H1 (cell line): ENCODE results near the gene CAMKMT. TPM values are rescaled to one million over a fixed set of nuclear protein-coding genes. Genes with fewer than 3 reads are reported as not detected.

Experiments used
- CTCF ChIA-PET: fragments of 300-600 bp; sonication (Branson Sonifier 250); formaldehyde crosslinking; loops from one replicate; lab custom pipeline; 2021; ENCODE audit not compliant: partially characterized antibody; lab: Charles Lee
- POLR2A ChIA-PET: fragments of 300-600 bp; sonication (Branson Sonifier 250); formaldehyde crosslinking; loops from one replicate; lab custom pipeline; 2021; ENCODE audit warnings: inconsistent platforms; ENCODE audit not compliant: partially characterized antibody; lab: Charles Lee
- DNase-seq, 2 experiments: peaks; one replicate each; pipeline versions ENCODE4 v3.0.0 to v3.0.0-alpha.2; 2010 to 2022; ENCODE audit warnings: low spot score in 2 of 2, low read depth in 1 of 2, mixed read lengths in 1 of 2
- FAIRE-seq: peaks from 2 replicates; lab custom pipeline; 2011; peaks lifted over from hg19 to GRCh38; lab: Jason Lieb, UNC
- H2AFZ ChIP-seq: 2 replicates; pipeline ENCODE4 v1.8.1; 2012; ENCODE audit warnings: low read length, inconsistent platforms
- H2AK5ac ChIP-seq: 2 replicates; pipeline ENCODE4 v1.6.1; 2013; ENCODE audit warnings: low read depth, low read length
- H2BK120ac ChIP-seq: replicated peaks from 2 replicates; pipeline ENCODE3; 2013; ENCODE audit warnings: low read depth, low read length, inconsistent platforms
- H2BK12ac ChIP-seq: 2 replicates; pipeline ENCODE4 v1.6.1; 2013; ENCODE audit warnings: low read depth, low read length
- H2BK15ac ChIP-seq: 2 replicates; pipeline ENCODE4 v1.6.1; 2013; ENCODE audit warnings: low read length
- H2BK20ac ChIP-seq: 2 replicates; pipeline ENCODE4 v1.6.1; 2013; ENCODE audit warnings: low read length
- H2BK5ac ChIP-seq: 2 replicates; pipeline ENCODE4 v1.6.1; 2013; ENCODE audit warnings: low read depth, low read length
- H3K14ac ChIP-seq: 2 replicates; pipeline ENCODE4 v1.6.1; 2013; ENCODE audit warnings: inconsistent platforms; ENCODE audit not compliant: insufficient read length
- H3K18ac ChIP-seq: 2 replicates; pipeline ENCODE4 v1.6.1; 2013; ENCODE audit warnings: low read length; ENCODE audit errors: extremely low read depth
- H3K23ac ChIP-seq: 2 replicates; pipeline ENCODE4 v1.6.1; 2013; ENCODE audit warnings: inconsistent platforms; ENCODE audit not compliant: insufficient read length
- H3K23me2 ChIP-seq: 2 replicates; pipeline ENCODE4 v1.6.1; 2013; ENCODE audit warnings: low read depth, low read length
- H3K27ac ChIP-seq: 2 replicates; pipeline ENCODE4 v1.6.1; 2011; ENCODE audit warnings: low read depth, low read length, inconsistent platforms
- H3K27me3 ChIP-seq, 4 experiments: replicated peaks in 1 of 4; 1 replicate in 1 of 4; 2 replicates in 3 of 4; pipeline versions ENCODE4 v1.6.1 to v1.8.1; 2011 to 2013; ENCODE audit warnings: low read length in 3 of 4, mild to moderate bottlenecking in 3 of 4, inconsistent platforms in 2 of 4, mixed read lengths in 2 of 4, moderate library complexity in 1 of 4; ENCODE audit not compliant: control insufficient read depth in 3 of 4, insufficient read depth in 3 of 4; ENCODE audit errors: extremely low read depth in 1 of 4
- H3K36me3 ChIP-seq, 4 experiments: 2 replicates each; pipeline versions ENCODE4 v1.6.1 to v1.8.1; 2011 to 2013; ENCODE audit warnings: mild to moderate bottlenecking in 4 of 4, low read length in 3 of 4, moderate library complexity in 2 of 4, control low read depth in 1 of 4, inconsistent platforms in 1 of 4; ENCODE audit not compliant: insufficient read depth in 4 of 4, control insufficient read depth in 2 of 4
- H3K4ac ChIP-seq: replicated peaks from 2 replicates; pipeline ENCODE3; 2013; ENCODE audit warnings: low read length, low read depth, mixed read lengths, inconsistent platforms; ENCODE audit not compliant: insufficient read length
- H3K4me1 ChIP-seq, 4 experiments: replicated peaks in 1 of 4; 1 replicate in 1 of 4; 2 replicates in 3 of 4; pipeline versions ENCODE4 v1.6.1 to v1.8.1; 2011 to 2013; ENCODE audit warnings: low read length in 3 of 4, inconsistent platforms in 2 of 4, mixed read lengths in 1 of 4; ENCODE audit not compliant: insufficient read depth in 4 of 4, control insufficient read depth in 3 of 4
- H3K4me2 ChIP-seq, 2 experiments: 2 replicates each; pipeline versions ENCODE4 v1.6.1 to v1.8.1; 2011 to 2013; ENCODE audit warnings: low read depth in 2 of 2, low read length in 2 of 2, control low read depth in 1 of 2, inconsistent platforms in 1 of 2, mild to moderate bottlenecking in 1 of 2; ENCODE audit not compliant: insufficient read depth in 1 of 2
- H3K4me3 ChIP-seq, 4 experiments: fragments of 200-600, 300-600 bp in 1 of 4; sonication (generic), shearing (Covaris generic), sonication (Bioruptor Twin) in 1 of 4; 2 replicates each; pipeline versions ENCODE4 v1.5.1 to v1.8.1; 2011 to 2016; ENCODE audit warnings: low read length in 4 of 4, low read depth in 3 of 4, control low read depth in 2 of 4, inconsistent platforms in 2 of 4, mild to moderate bottlenecking in 2 of 4, mixed read lengths in 1 of 4, moderate library complexity in 1 of 4; ENCODE audit not compliant: insufficient read depth in 2 of 4; ENCODE audit errors: extremely low read depth in 1 of 4
- H3K56ac ChIP-seq: replicated peaks from 2 replicates; pipeline ENCODE3; 2013; ENCODE audit warnings: low read depth, mild to moderate bottlenecking, mixed read lengths, low read length, inconsistent platforms; ENCODE audit not compliant: insufficient read length
- H3K79me1 ChIP-seq: 2 replicates; pipeline ENCODE4 v1.6.1; 2013; ENCODE audit warnings: low read depth, low read length, control low read depth
- H3K79me2 ChIP-seq, 2 experiments: 2 replicates each; pipeline versions ENCODE4 v1.6.1 to v1.8.1; 2012 to 2013; ENCODE audit warnings: low read length in 2 of 2, mild to moderate bottlenecking in 2 of 2, inconsistent platforms in 1 of 2; ENCODE audit not compliant: insufficient read depth in 2 of 2, control insufficient read depth in 1 of 2
- H3K9ac ChIP-seq, 4 experiments: replicated peaks in 1 of 4; 1 replicate in 1 of 4; 2 replicates in 3 of 4; pipeline versions ENCODE4 v1.6.1 to v1.8.1; 2011 to 2013; ENCODE audit warnings: low read depth in 3 of 4, low read length in 3 of 4, control low read depth in 2 of 4, mild to moderate bottlenecking in 2 of 4, moderate library complexity in 2 of 4, inconsistent platforms in 1 of 4; ENCODE audit errors: extremely low read depth in 1 of 4
- H3K9me3 ChIP-seq, 2 experiments: 2 replicates each; pipeline versions ENCODE4 v1.6.1 to v1.8.1; 2012 to 2013; ENCODE audit warnings: mild to moderate bottlenecking in 2 of 2, moderate library complexity in 2 of 2, control low read depth in 1 of 2, inconsistent platforms in 1 of 2, low read depth in 1 of 2, low read length in 1 of 2, mixed read lengths in 1 of 2; ENCODE audit not compliant: insufficient read depth in 2 of 2
- H4K20me1 ChIP-seq, 2 experiments: replicated peaks in 1 of 2; 2 replicates each; pipeline versions ENCODE3 to v1.8.1; 2011 to 2013; ENCODE audit warnings: inconsistent platforms in 2 of 2, low read length in 2 of 2, mild to moderate bottlenecking in 1 of 2; ENCODE audit not compliant: insufficient read depth in 2 of 2, control insufficient read depth in 1 of 2
- H4K5ac ChIP-seq: 2 replicates; pipeline ENCODE4 v1.6.1; 2013; ENCODE audit warnings: low read length, low read depth, mixed read lengths, inconsistent platforms; ENCODE audit not compliant: insufficient read length
- H4K8ac ChIP-seq: 2 replicates; pipeline ENCODE4 v1.8.0; 2013; ENCODE audit warnings: mild to moderate bottlenecking, moderate library complexity, low read length, inconsistent platforms; ENCODE audit not compliant: insufficient read depth; ENCODE audit errors: extremely low read depth
- H4K91ac ChIP-seq: replicated peaks from 2 replicates; pipeline ENCODE3; 2013; ENCODE audit warnings: low read length, mixed read lengths, inconsistent platforms; ENCODE audit not compliant: insufficient read length
- BRCA1 ChIP-seq: IDR thresholded peaks from 2 replicates; pipeline ENCODE4 v1.6.1; 2012; ENCODE audit warnings: low read depth, low read length, improper control_type of control experiment
- CTBP2 ChIP-seq: IDR thresholded peaks from 2 replicates; pipeline ENCODE4 v1.7.0; 2011; ENCODE audit warnings: borderline replicate concordance, mild to moderate bottlenecking, moderate library complexity, mixed read lengths, low read length; ENCODE audit not compliant: insufficient read depth, insufficient read length
- HDAC2 ChIP-seq, 2 experiments: fragments of 300-600 bp in 1 of 2; sonication (generic) in 1 of 2; IDR thresholded peaks; 2 replicates each; pipeline ENCODE4 v1.6.1; 2011 to 2012; ENCODE audit warnings: low read depth in 2 of 2, low read length in 2 of 2, mild to moderate bottlenecking in 2 of 2, moderate library complexity in 2 of 2, borderline replicate concordance in 1 of 2, inconsistent platforms in 1 of 2
- MAX ChIP-seq: IDR thresholded peaks from 2 replicates; pipeline ENCODE4 v1.6.1; 2012; ENCODE audit warnings: inconsistent platforms
- NRF1 ChIP-seq: IDR thresholded peaks from 2 replicates; pipeline ENCODE4 v1.6.1; 2011; ENCODE audit warnings: mild to moderate bottlenecking, low read depth, low read length, improper control_type of control experiment
- SIX5 ChIP-seq: IDR thresholded peaks from 2 replicates; pipeline ENCODE4 v1.6.1; 2011; ENCODE audit warnings: mild to moderate bottlenecking, low read depth, low read length
- TAF7 ChIP-seq: optimal IDR thresholded peaks from 2 replicates; pipeline ENCODE3; 2011; ENCODE audit warnings: low read depth, mild to moderate bottlenecking, inconsistent platforms, low read length, moderate library complexity, borderline replicate concordance
- TEAD4 ChIP-seq: IDR thresholded peaks from 2 replicates; pipeline ENCODE4 v1.6.1; 2012; ENCODE audit warnings: low read depth, low read length, inconsistent platforms, mixed read lengths
- YY1 ChIP-seq: IDR thresholded peaks from 2 replicates; pipeline ENCODE4 v1.6.1; 2011; ENCODE audit warnings: low read depth, mild to moderate bottlenecking, low read length
- WGBS, 2 experiments: shearing (Covaris generic) in 1 of 2; methylation state at CpG; one replicate each; pipeline versions ENCODE4 v1.1.6 to v1.1.7; 2013 to 2015; ENCODE audit warnings: low lambda C conversion rate in 2 of 2, mixed read lengths in 2 of 2, inconsistent platforms in 1 of 2, low coverage in 1 of 2, missing lambda C conversion rate in 1 of 2; ENCODE audit not compliant: insufficient replicate concordance in 2 of 2, insufficient coverage in 1 of 2, insufficient read length in 1 of 2; ENCODE audit errors: extremely low coverage in 1 of 2, missing lambda C conversion rate in 1 of 2; 5-methylcytosine and 5-hydroxymethylcytosine counted together
- polyA plus RNA-seq, 7 experiments: library from polyadenylated mRNA; depleted of rRNA in 3 of 7; stranded (reverse) in 5 of 7; unstranded in 2 of 7; fragments of >200 nt in 5 of 7; fragments of 200-250 nt in 2 of 7; gene quantifications; 1 replicate in 5 of 7; 2 replicates in 1 of 7; 4 replicates in 1 of 7; pipeline versions ENCODE4 v1.2.1 to v1.2.3, GENCODE V29; 2011 to 2013; ENCODE audit warnings: missing spikeins in 2 of 7, mixed read lengths in 2 of 7
- total RNA-seq: library from RNA; stranded (reverse); fragmentation: NEBNext Ultra II Directional; extraction: Animal tissue kit (Norgen Biotek cat#: 25700); gene quantifications from 2 replicates; pipeline ENCODE4 v1.2.1, GENCODE V29; 2021

The CAMKMT gene
- total and polyA plus RNA-seq, 2 of the 8 experiments (the other 6 are each of a cell fraction or from before 2014, with no cell fraction given), result 14.7 to 22.4 TPM

GRCh38 chr2:44700824-44701223, 339.1 kb downstream of the CAMKMT start:
- Histone ChIP-seq H2BK20ac (no peak overlapping the region), H3K56ac (no peak overlapping the region), H3K14ac (no peak overlapping the region), H2AK5ac (no peak overlapping the region), H3K9ac (no peak overlapping the region), H4K5ac (no peak overlapping the region), H2BK15ac (no peak overlapping the region), H3K4ac (no peak overlapping the region), H3K79me1 (no peaks in the 10 kb centered on the region), H2AFZ (no peak overlapping the region), H4K91ac (no peak overlapping the region), H3K79me2 (no peaks in the 10 kb centered on the region), H3K23ac (no peak overlapping the region), H2BK5ac (no peak overlapping the region), H3K4me2 (no peak overlapping the region), H4K20me1 (no peaks in the 10 kb centered on the region), H3K23me2 (no peaks in the 10 kb centered on the region), H3K27me3 (no peaks in the 10 kb centered on the region), H3K27ac (no peak overlapping the region), H4K8ac (no peak overlapping the region), H3K18ac (no peak overlapping the region), H3K9me3 (no peaks in the 10 kb centered on the region; a peak in 1 of 4 replicates), H2BK12ac (no peak overlapping the region), H3K4me1 (peaks cover 1 to 10% (median 2%) of the 10 kb centered on the region in 4 experiments; a peak in 4 of 7 replicates), H3K36me3 (no peaks in the 10 kb centered on the region), H3K4me3 (no peak overlapping the region), H2BK120ac (no peak overlapping the region)
- FAIRE-seq (no peak), DNase-seq (no peak)
- TF ChIP-seq NRF1 (no peak), MAX (no peak), HDAC2 (IDR thresholded peaks at IDR 0.05; ENCODE audit: borderline replicate concordance in 1 of 2, low read depth in 2 of 2, low read length in 2 of 2) (no peak), BRCA1 (no peak), YY1 (no peak), TAF7 (no peak), TEAD4 (no peak), SIX5 (no peak), CTBP2 (no peak)
- CTCF ChIA-PET, result interaction anchor here (1.4 to 1.8 kb wide), 4 partner anchors 15 to 221 kb away, joined by 4 to 6 read pairs (median 5); no protein-coding TSS in a partner anchor
- POLR2A ChIA-PET, result interaction anchor here (0.5 kb wide), 1 partner anchor 165 kb away, joined by 4 read pairs; no protein-coding TSS in a partner anchor
- 91% methylated on average over 5 of the region's 5 CpGs; no CpG with 5 or more reads in 1 of the 2 experiments for WGBS, 2 experiments
